HG03025 (cell line): Measurements from ENCODE around the gene TRABD.
A peak's percentile ranks its signal among the peaks of the same experiment; 100 is the strongest.
"Not testable (repeated sequence)": the region's sequence is repeated elsewhere in the genome, so short reads cannot be mapped to it uniquely, and the experiment has no call there.

Source experiments
- ATAC-seq: cut with Tn5 transposase; IDR thresholded peaks from one replicate; pipeline ENCODE4 v1.9.1; 2021; ENCODE audit warnings: mild to moderate bottlenecking, moderate library complexity; ENCODE audit not compliant: unreplicated experiment, low FRiP score

The TRABD gene

GRCh38 chr22:50200461-50201190, 14.9 kb downstream of the TRABD start, which contains the start of gene SELENOO:
Gene SELENOO, plus strand, starts transcription at chr22:50201011. Its CDS starts 26 bp downstream, at chr22:50201037.
- peak; percentile 44 for ATAC-seq

GRCh38 chr22:50201191-50202129, 15.7 kb downstream of the TRABD start:
- no peak for ATAC-seq

- no peak for ATAC-seq
These were observed 16.5 kb downstream of the TRABD start for GRCh38 chr22:50202130-50202666.

GRCh38 chr22:50203288-50203687, 17.6 kb downstream of the TRABD start:
- no peak for ATAC-seq

- ATAC-seq, result no peak
These were observed 18.9 kb downstream of the TRABD start for GRCh38 chr22:50204571-50204970.

GRCh38 chr22:50204998-50205397, 19.3 kb downstream of the TRABD start:
- ATAC-seq, result not testable (repeated sequence)

- ATAC-seq, result no peak
These were observed 20.3 kb downstream of the TRABD start for GRCh38 chr22:50205781-50206569.

- ATAC-seq, result no peak
These were observed 20.9 kb downstream of the TRABD start for GRCh38 chr22:50206599-50206998.

- no peak for ATAC-seq
These were observed 21.8 kb downstream of the TRABD start for GRCh38 chr22:50207383-50208140.

GRCh38 chr22:50208430-50208938, 22.8 kb downstream of the TRABD start:
- ATAC-seq, result no peak

- ATAC-seq, result no peak
These were observed 23.5 kb downstream of the TRABD start for GRCh38 chr22:50208939-50209892.

GRCh38 chr22:50209893-50210292, 24.2 kb downstream of the TRABD start:
- no peak for ATAC-seq

GRCh38 chr22:50210378-50211139, 24.8 kb downstream of the TRABD start:
- no peak for ATAC-seq

GRCh38 chr22:50211147-50211546, 25.4 kb downstream of the TRABD start:
- ATAC-seq, result no peak

- no peak for ATAC-seq
These were observed 27.6 kb downstream of the TRABD start for GRCh38 chr22:50213263-50213662.

- ATAC-seq, result no peak
These were observed 29.8 kb downstream of the TRABD start for GRCh38 chr22:50215297-50216054.
